Stimulated activated CD4-positive, alpha-beta T cell treated with anti-CD3 and anti-CD28 coated beads, Interleukin-15, amount 100 ng/mL, for 24 hours (primary cell): Measurements from ENCODE around the gene CTBP2.
"Not testable (repeated sequence)": the region's sequence is repeated elsewhere in the genome, so short reads cannot be mapped to it uniquely, and the experiment has no call there.

Experiments used
- DNase-seq: peaks from one replicate; pipeline ENCODE4 v3.0.0-alpha.2; 2020

The CTBP2 gene

GRCh38 chr10:125059348-125059747 lies 101.0 kb downstream of the CTBP2 start:
- not testable (repeated sequence) for DNase-seq

DNA sequence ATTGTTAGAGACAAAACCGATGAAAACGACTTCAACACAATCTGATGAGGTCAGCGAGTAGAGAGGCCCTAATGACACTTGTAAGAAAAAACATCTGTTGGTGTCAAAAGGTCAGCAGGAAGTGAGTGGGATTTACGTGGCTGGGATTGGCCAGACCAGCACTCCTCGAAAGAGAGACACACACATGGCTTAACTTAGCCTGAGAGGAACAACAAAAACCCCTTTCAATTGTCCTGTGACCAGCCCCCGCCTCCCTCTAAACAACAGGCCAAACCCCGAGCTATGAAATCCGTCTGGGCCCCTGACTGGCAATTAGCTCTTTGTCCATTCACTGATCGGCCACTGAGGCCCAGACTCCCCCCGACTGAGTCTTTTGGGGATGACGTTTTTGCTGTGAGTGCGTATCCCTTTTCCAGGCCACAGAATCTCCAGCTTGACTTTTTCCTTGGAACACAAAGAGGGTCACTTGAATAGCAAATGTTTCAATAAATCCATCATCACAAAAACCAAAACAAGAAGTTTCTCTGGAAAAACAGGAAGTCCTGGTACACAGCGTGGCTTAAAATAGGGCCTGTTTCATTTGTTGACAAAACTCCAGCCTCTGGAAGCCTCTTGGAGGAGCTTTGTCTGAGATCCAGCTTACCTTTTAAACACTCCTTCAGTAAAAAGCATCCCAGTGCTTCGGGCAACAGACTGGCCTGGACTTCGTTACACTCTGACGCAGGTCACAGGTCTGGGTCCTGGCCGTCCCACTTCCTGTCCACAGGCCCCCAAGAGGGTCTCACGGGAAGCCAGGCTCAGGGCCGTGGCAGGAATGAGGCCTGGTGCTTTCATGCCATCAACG lies 103.0 kb downstream of the CTBP2 start:
- no peak for DNase-seq

GRCh38 chr10:125056161-125057132 lies 103.9 kb downstream of the CTBP2 start:
- DNase-seq, result no peak

- no peak for DNase-seq
These were observed 104.9 kb downstream of the CTBP2 start for GRCh38 chr10:125055446-125055845.

DNA sequence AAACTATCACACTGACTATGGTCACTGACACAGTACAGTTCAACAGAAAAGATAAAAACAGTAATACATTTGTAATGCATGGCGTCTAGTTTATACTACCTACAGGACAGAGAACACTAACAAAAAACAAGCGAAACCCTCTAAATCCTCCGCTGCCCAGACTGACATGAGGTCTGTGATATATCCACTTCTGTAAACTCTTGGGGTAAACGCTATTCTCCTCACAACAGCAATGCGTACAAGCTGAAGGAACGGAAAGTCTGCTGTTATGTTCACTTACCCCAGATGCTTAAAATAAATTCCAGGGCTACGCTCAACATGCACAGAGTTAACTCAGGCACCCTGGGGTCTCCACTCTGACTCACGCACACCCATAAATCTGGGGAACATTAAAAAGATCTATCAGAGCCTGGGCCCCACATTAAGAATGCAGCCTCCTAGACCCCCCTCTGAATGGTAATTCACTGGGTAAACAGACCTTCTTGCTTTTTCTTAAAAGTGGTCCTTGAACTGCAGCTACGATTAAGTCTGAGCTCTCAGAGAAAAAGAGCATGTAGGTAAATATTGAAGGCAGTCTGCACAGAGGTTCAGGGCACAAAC lies 105.6 kb downstream of the CTBP2 start:
- DNase-seq, result no peak

- DNase-seq, result no peak
These were observed 106.1 kb downstream of the CTBP2 start for GRCh38 chr10:125054216-125054615.

DNA sequence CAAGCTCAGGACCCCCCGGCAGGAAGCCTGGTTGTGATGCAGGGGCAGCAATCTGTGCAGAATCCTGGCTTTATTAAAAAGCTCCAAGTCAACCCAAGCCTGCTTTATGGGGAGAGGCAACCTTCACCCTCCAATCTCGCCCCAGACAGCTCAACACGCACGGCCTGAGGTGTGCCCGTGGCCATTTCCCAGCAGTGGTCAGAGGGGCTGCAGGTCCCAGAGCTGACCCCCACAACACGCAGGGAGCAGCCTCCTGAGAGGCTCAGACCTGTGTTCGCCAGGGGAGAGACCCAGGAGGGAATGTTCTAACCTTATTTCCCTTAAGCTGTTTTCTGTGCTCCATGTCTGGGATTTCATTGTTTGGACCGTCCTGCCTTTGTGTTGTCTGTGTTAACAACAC lies 108.2 kb downstream of the CTBP2 start:
- no peak for DNase-seq

- no peak for DNase-seq
These were observed 110.0 kb downstream of the CTBP2 start for GRCh38 chr10:125050383-125050782.

DNA sequence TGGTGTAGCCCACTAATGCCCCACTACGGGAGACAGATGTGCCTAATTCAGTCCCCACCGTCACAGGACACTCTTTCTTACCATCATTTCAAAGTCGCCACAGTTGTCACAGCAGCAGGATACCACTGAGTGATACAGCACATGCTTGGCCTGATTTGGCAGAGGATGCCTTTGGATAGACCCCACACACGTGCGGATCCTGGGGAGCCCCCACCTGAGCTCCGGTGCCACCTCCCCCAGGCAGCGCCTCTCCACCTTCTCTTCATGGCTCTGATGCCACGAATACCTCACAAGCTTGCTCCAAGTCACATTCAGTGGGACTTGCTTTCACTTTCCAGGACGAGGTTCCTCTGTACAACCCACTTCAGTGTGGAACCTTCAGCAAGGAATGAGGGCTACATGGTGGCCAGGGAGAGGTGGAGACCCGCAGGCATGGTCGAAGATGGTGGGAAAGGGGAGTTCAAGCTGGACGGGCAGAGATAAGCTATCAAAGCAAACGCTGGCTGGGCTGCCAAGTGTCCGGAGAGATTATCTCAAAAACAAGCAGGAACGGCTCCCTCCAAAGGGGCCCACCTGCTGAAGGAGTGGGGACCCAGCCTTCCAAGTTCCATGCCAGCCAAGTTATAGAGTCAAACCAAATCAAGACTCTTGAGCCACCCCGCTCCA lies 111.0 kb downstream of the CTBP2 start:
- no peak for DNase-seq

- peak; percentile 80 for DNase-seq
These were observed 112.1 kb downstream of the CTBP2 start for GRCh38 chr10:125048094-125048864.

- DNase-seq, result no peak
These were observed 116.3 kb downstream of the CTBP2 start for GRCh38 chr10:125043841-125044658.

- no peak for DNase-seq
These were observed 118.4 kb downstream of the CTBP2 start for GRCh38 chr10:125041856-125042506.

DNA sequence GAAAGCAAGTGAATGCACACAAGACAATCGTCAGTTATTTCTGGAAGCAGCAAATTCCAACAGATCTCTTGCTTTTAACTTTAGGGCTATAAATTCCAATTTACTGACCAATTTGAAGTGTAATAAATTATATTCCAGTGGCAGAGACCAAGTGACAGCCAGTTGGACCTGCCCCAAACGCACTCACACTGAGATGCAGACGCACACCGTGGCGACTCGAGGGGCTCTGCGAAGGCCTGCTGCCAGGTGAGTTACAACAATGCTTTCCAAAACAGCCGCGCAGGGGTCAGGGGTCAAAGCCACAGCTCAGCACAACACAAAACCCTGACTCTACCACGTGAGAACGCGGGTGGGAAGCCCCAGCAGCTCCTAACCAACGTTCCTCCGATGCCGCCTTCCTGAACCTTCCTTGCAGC lies 121.0 kb downstream of the CTBP2 start:
- no peak for DNase-seq

DNA sequence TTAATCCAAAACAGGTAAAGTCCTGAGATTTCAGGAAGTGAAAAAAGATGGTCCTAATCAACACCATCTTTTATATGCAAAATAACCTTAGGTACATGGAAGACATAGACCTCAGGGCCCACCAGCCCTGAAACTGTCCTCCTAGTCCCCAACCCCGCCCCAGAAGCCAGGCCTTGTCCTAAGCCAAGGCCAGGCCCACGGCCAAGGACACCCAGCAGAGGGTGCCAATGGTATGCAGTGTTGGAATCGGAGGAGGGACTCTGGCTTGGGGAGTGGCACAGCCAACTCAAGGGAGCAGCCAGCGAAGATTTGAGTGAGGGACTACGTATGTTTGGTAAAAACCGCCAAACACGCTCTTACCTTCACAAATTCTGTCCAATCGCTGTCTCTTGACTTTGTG lies 121.7 kb downstream of the CTBP2 start:
- peak; percentile 12 for DNase-seq

DNA sequence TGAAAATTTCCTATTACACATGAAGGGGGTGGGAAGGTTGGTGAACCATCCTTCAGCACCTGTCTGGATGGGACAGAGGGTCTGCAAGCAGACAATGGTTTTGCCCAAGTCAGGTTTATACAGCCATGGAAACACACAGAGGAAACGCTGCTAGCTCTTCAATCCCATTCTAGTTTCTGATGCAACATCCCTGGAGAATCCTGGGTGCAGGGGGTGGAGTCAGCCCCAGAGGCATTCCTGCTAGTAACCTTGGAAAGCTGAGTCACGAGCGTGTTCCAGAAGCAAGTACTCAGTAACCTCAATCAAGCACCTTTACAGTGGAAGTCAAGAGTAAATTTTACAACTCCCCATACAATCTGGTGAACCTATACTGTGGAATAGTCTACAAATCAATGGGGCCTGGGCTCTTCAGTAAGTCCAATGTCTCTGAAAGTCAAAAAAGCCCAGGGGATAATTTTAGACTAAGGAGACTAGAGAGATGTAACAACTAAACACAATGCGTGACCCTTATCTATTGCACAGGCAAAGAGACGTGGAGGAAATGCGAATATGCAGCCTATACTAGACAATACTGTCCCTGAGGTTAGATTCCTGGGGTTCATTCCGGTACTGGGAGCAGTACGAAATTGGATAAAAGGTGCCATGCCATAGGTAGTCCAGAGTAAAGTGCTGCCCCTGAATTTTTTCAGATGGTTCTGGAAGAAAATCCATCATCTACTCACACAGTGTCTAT lies 123.1 kb downstream of the CTBP2 start:
- no peak for DNase-seq

GRCh38 chr10:125035588-125036295 lies 124.6 kb downstream of the CTBP2 start:
- DNase-seq, result no peak

DNA sequence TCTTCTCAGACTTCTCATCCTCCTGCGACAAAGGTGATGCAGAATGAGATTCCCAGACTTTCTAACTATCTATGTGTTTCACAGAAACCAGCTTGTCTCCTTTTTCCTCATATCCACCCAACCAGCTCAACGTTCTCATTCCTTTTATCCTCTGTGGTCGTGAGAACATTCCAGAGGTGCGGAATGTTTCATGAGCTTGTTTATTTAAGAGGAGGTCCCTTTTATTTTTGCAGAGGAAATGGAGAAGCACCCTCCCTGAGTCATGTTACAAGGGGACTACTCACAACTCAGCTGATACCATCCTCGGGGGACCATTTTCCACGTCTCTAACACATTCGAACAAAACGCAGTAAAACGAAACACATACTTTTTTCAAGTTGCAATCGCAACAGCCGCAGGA lies 125.2 kb downstream of the CTBP2 start:
- DNase-seq, result no peak

- DNase-seq, result no peak
These were observed 125.7 kb downstream of the CTBP2 start for GRCh38 chr10:125034675-125035074.
